AG10803 (cell line): ENCODE measurements around the gene NREP.

Experiments used
- DNase-seq: peaks from one replicate; pipeline ENCODE4 v3.0.0; 2010; ENCODE audit warnings: low read depth
- H3K4me3 ChIP-seq: 2 replicates; pipeline ENCODE4 v1.5.1; 2011; ENCODE audit warnings: mild to moderate bottlenecking, low read length, control low read depth
- CTCF ChIP-seq: conservative IDR thresholded peaks from 2 replicates; pipeline ENCODE4 v1.5.1; 2011; ENCODE audit warnings: mild to moderate bottlenecking, low read length, control low read depth, inconsistent platforms

Gene NREP

GRCh38 chr5:111682641-111683040 lies 74.4 kb downstream of the NREP start:
- no peak for TF ChIP-seq CTCF
- DNase-seq = no peak
- H3K4me3 ChIP-seq = no peak overlapping the region

GRCh38 chr5:111682121-111682520 lies 74.9 kb downstream of the NREP start:
- H3K4me3 ChIP-seq = no peak overlapping the region
- no peak for TF ChIP-seq CTCF
- DNase-seq = no peak

GRCh38 chr5:111681414-111682120 lies 75.4 kb downstream of the NREP start:
- TF ChIP-seq CTCF = no peak
- peak; percentile 15 for DNase-seq
- no peak overlapping the region for H3K4me3 ChIP-seq

DNA sequence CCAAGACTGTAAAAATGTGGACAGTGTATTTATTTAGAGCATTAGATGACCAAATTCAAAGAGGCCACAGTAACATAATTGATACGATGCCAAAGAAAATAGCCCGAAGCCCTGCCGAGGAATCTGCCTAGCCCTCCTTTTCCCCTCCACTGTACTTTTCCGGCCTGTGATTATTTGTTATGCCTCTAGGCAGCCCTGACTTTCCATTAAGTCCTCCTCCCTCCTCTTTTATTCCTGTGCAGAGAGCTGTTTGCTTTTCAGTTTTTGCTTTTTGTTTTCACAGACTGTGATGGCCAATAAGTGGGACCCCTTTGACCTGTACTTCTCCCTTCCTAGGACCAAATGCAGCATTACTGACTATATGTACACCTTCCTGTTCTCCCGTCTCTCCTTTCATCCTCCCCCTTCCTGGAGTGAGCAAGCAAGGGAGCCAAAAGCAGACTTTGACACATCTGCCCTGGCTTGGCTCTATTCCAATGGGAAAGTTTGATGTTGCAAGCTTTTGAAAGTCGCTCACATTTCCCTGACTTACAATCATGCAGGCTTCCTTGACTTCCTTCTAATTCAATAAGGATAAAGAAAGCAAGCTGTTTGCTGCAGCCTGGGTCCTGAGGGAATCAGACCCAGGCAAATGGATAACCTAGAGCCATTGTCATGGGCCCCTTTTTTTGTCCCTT lies 76.1 kb downstream of the NREP start:
- 0 out of 2 replicates have a peak, but pooled peaks have one; percentile 7 for TF ChIP-seq CTCF
- DNase-seq = peak; percentile 96
- no peak overlapping the region for H3K4me3 ChIP-seq

- TF ChIP-seq CTCF = no peak
- H3K4me3 ChIP-seq = no peak overlapping the region
- DNase-seq = no peak
Observed at GRCh38 chr5:111679611-111680010, 77.4 kb downstream of the NREP start.
